GM23338 (cell line): Measurements from ENCODE around the gene PCDH1. TPM values are rescaled to one million over a fixed set of nuclear protein-coding genes. Genes with fewer than 3 reads are reported as not detected.
A peak's percentile ranks its signal among the peaks of the same experiment; 100 is the strongest.

Experiments
- ATAC-seq: fragments of 200-7000 bp; cut with Tn5 transposase; 3 replicates; pipeline ENCODE4 v1.9.1; 2020
- DNase-seq: peaks from one replicate; pipeline ENCODE4 v3.0.0-alpha.2; 2015; ENCODE audit warnings: low spot score
- H2AFZ ChIP-seq: fragments of 200-600 bp; sonication (generic); 2 replicates; pipeline ENCODE4 v1.8.0; 2016; ENCODE audit warnings: antibody characterized with exemption, mild to moderate bottlenecking, moderate library complexity
- H3F3A ChIP-seq: fragments of 200-600 bp; sonication (generic); replicated peaks from 2 replicates; pipeline ENCODE4 v1.8.0; 2017; ENCODE audit warnings: antibody characterized with exemption, mixed run types, low read depth
- H3K27ac ChIP-seq: fragments of 200-600 bp; sonication (generic); 2 replicates; pipeline ENCODE4 v1.6.1; 2016; ENCODE audit warnings: low read depth
- H3K27me3 ChIP-seq: fragments of 200-600 bp; sonication (generic); 2 replicates; pipeline ENCODE4 v1.8.0; 2016; ENCODE audit warnings: mild to moderate bottlenecking, mixed run types, moderate library complexity; ENCODE audit not compliant: insufficient read depth
- H3K36me3 ChIP-seq: fragments of 200-600 bp; sonication (generic); 2 replicates; pipeline ENCODE4 v1.8.0; 2016; ENCODE audit warnings: mild to moderate bottlenecking; ENCODE audit not compliant: insufficient read depth
- H3K4me1 ChIP-seq: fragments of 200-600 bp; sonication (generic); 2 replicates; pipeline ENCODE4 v1.8.0; 2016; ENCODE audit warnings: mild to moderate bottlenecking, moderate library complexity; ENCODE audit not compliant: insufficient read depth
- H3K4me2 ChIP-seq: fragments of 200-600 bp; sonication (generic); 2 replicates; pipeline ENCODE4 v1.7.1; 2017; ENCODE audit warnings: mixed run types
- H3K4me3 ChIP-seq: fragments of 200-600 bp; sonication (generic); 2 replicates; pipeline ENCODE4 v1.6.1; 2016; ENCODE audit warnings: mixed run types
- H3K79me2 ChIP-seq: fragments of 200-600 bp; sonication (generic); replicated peaks from 2 replicates; pipeline ENCODE4 v1.8.0; 2017; ENCODE audit warnings: mild to moderate bottlenecking; ENCODE audit not compliant: insufficient read depth
- H3K9me2 ChIP-seq: fragments of 200-600 bp; sonication (generic); 2 replicates; pipeline ENCODE4 v1.8.0; 2017; ENCODE audit not compliant: insufficient read depth
- H4K20me1 ChIP-seq: fragments of 200-600 bp; sonication (generic); replicated peaks from 2 replicates; pipeline ENCODE4 v1.8.0; 2017; ENCODE audit warnings: mild to moderate bottlenecking; ENCODE audit not compliant: insufficient read depth
- H3K27ac Mint-ChIP-seq: 2 replicates; pipeline ENCODE4 v1.8.0; 2020; ENCODE audit warnings: inconsistent platforms, mild to moderate bottlenecking, moderate library complexity, mixed read lengths
- H3K27me3 Mint-ChIP-seq: 3 replicates; pipeline ENCODE4 v1.8.0; 2022; ENCODE audit warnings: low read depth, mild to moderate bottlenecking, moderate library complexity, mixed read lengths, inconsistent platforms; ENCODE audit not compliant: insufficient read depth, poor library complexity
- H3K36me3 Mint-ChIP-seq: 3 replicates; pipeline ENCODE4 v1.8.0; 2021; ENCODE audit warnings: low read depth, mild to moderate bottlenecking, inconsistent platforms, moderate library complexity, mixed read lengths
- H3K4me1 Mint-ChIP-seq: 3 replicates; pipeline ENCODE4 v1.8.0; 2020; ENCODE audit warnings: mild to moderate bottlenecking, inconsistent platforms, mixed read lengths
- H3K4me3 Mint-ChIP-seq: 3 replicates; pipeline ENCODE4 v1.8.0; 2021; ENCODE audit warnings: moderate library complexity, mild to moderate bottlenecking, inconsistent platforms, mixed read lengths
- H3K9me3 Mint-ChIP-seq: 3 replicates; pipeline ENCODE4 v1.8.0; 2020; ENCODE audit warnings: moderate library complexity, mild to moderate bottlenecking, inconsistent platforms, mixed read lengths
- CREB1 ChIP-seq: fragments of 250-450 bp; sonication (Bioruptor Pico); IDR thresholded peaks from 2 replicates; pipeline ENCODE4 v1.5.0; 2020; ENCODE audit warnings: low read depth, mild to moderate bottlenecking, moderate library complexity
- CTCF ChIP-seq, 2 experiments: fragments of 200-600 bp in 1 of 2; sonication (generic) in 1 of 2; conservative IDR thresholded peaks; 2 replicates each; pipeline versions ENCODE4 v1.5.1 to v1.6.1; 2016 to 2017; ENCODE audit warnings: antibody characterized with exemption in 2 of 2, low read depth in 2 of 2, mild to moderate bottlenecking in 2 of 2, moderate library complexity in 1 of 2
- ETS1 ChIP-seq: IDR thresholded peaks from 2 replicates; pipeline ENCODE4 v1.6.1; 2016; ENCODE audit warnings: antibody characterized with exemption
- EZH2 ChIP-seq: fragments of 200-600 bp; sonication (generic); IDR thresholded peaks from one replicate; pipeline ENCODE4 v1.8.0; 2017; ENCODE audit warnings: antibody characterized with exemption, mild to moderate bottlenecking, low read depth; ENCODE audit not compliant: unreplicated experiment
- EZH2phosphoT487 ChIP-seq: fragments of 200-600 bp; sonication (generic); IDR thresholded peaks from one replicate; pipeline ENCODE4 v1.8.1; 2018; ENCODE audit warnings: antibody characterized with exemption; ENCODE audit not compliant: unreplicated experiment
- JUNB ChIP-seq: IDR thresholded peaks from one replicate; pipeline ENCODE4 v1.6.1; 2016; ENCODE audit warnings: antibody characterized with exemption; ENCODE audit not compliant: unreplicated experiment
- NANOG ChIP-seq: IDR thresholded peaks from 2 replicates; pipeline ENCODE4 v1.6.1; 2016; ENCODE audit warnings: antibody characterized with exemption, borderline replicate concordance
- POLR2AphosphoS5 ChIP-seq: IDR thresholded peaks from 2 replicates; pipeline ENCODE4 v1.6.1; 2016; ENCODE audit warnings: antibody characterized with exemption, low read depth
- REST ChIP-seq: IDR thresholded peaks from one replicate; pipeline ENCODE4 v1.6.1; 2018; ENCODE audit warnings: antibody characterized with exemption; ENCODE audit not compliant: unreplicated experiment
- STAT1 ChIP-seq: IDR thresholded peaks from one replicate; pipeline ENCODE4 v1.6.1; 2016; ENCODE audit warnings: antibody characterized with exemption; ENCODE audit not compliant: unreplicated experiment
- ZNF114 ChIP-seq: fragments of 250-450 bp; sonication (Bioruptor Pico); IDR thresholded peaks from 2 replicates; pipeline ENCODE4 v1.5.0; 2020; ENCODE audit warnings: mild to moderate bottlenecking, moderate library complexity
- ZNF331 ChIP-seq: fragments of 250-450 bp; sonication (Bioruptor Pico); IDR thresholded peaks from 2 replicates; pipeline ENCODE4 v1.5.0; 2020; ENCODE audit warnings: low read depth, mild to moderate bottlenecking, moderate library complexity
- ZNF462 ChIP-seq: fragments of 250-450 bp; sonication (Bioruptor Pico); IDR thresholded peaks from 2 replicates; pipeline ENCODE4 v1.5.0; 2020; ENCODE audit warnings: mild to moderate bottlenecking, moderate library complexity
- polyA plus RNA-seq: library from polyadenylated mRNA; unstranded; fragments of >200 nt; fragmentation: Nextera tagmentation; extraction: Ambion mirVana; gene quantifications from 2 replicates; pipeline ENCODE4 v1.2.1, GENCODE V29; 2016
- total RNA-seq: library from RNA; depleted of rRNA; stranded (reverse); fragments of >200 nt; shearing (Covaris generic); gene quantifications from 2 replicates; pipeline ENCODE4 v1.2.3, GENCODE V29; 2014

The PCDH1 gene
- total and polyA plus RNA-seq, 2 experiments from 2014 or later = 26.2 to 183 TPM

- Histone ChIP-seq H3K4me3 (no peak overlapping the region), H3K27me3 (peaks cover 29% of the 10 kb centered on the region), H3F3A (peaks cover 17% of the 10 kb centered on the region), H3K4me1 (peaks cover 22% of the 10 kb centered on the region), H3K27ac (no peak overlapping the region), H3K4me2 (0 out of 2 replicates have a peak overlapping the region, but pooled peaks have one; percentile 42), H3K79me2 (no peaks in the 10 kb centered on the region), H4K20me1 (no peaks in the 10 kb centered on the region), H2AFZ (0 out of 2 replicates have a peak overlapping the region, but pooled peaks have one; percentile 66), H3K36me3 (no peaks in the 10 kb centered on the region), H3K9me2 (no peaks in the 10 kb centered on the region)
- no peaks in the 10 kb centered on the region for H3K9me3 Mint-ChIP-seq
- ATAC-seq (peak; percentile 54), DNase-seq (peak; percentile 76)
- H3K36me3 Mint-ChIP-seq = no peaks in the 10 kb centered on the region
- H3K27me3 Mint-ChIP-seq = peaks cover 35% of the 10 kb centered on the region
- no peak overlapping the region for H3K27ac Mint-ChIP-seq
- H3K4me1 Mint-ChIP-seq = peaks cover 26% of the 10 kb centered on the region
- no peak for TF ChIP-seq ZNF114 (CRISPR knock-in tag)
- no peak; a peak in 1 of 4 replicates for TF ChIP-seq CTCF (conservative IDR thresholded peaks at IDR 0.05; ENCODE audit: low read depth in 2 of 2)
- TF ChIP-seq EZH2phosphoT487 = no peak
- no peak for TF ChIP-seq ETS1
- no peak for TF ChIP-seq ZNF462 (CRISPR knock-in tag)
- TF ChIP-seq STAT1 = no peak
- no peak for TF ChIP-seq CREB1
- no peak for TF ChIP-seq REST
- TF ChIP-seq EZH2 = no peak
- TF ChIP-seq POLR2AphosphoS5 = no peak
- no peak for TF ChIP-seq NANOG
- TF ChIP-seq ZNF331 = no peak
- no peak for TF ChIP-seq JUNB
- H3K4me3 Mint-ChIP-seq = no peak overlapping the region; the same call in 2 of the 3 replicates
Measured at GRCh38 chr5:141915881-141916336, 37.7 kb upstream of the PCDH1 start.
